ENCODE data around the gene ITGA11. TPM values are rescaled to one million over a fixed set of nuclear protein-coding genes. Genes with fewer than 3 reads are reported as not detected.
A peak's percentile ranks its signal among the peaks of the same experiment; 100 is the strongest.

The ITGA11 gene
- total RNA-seq, 1 donor from 2014 or later, result 0.22 TPM

DNA sequence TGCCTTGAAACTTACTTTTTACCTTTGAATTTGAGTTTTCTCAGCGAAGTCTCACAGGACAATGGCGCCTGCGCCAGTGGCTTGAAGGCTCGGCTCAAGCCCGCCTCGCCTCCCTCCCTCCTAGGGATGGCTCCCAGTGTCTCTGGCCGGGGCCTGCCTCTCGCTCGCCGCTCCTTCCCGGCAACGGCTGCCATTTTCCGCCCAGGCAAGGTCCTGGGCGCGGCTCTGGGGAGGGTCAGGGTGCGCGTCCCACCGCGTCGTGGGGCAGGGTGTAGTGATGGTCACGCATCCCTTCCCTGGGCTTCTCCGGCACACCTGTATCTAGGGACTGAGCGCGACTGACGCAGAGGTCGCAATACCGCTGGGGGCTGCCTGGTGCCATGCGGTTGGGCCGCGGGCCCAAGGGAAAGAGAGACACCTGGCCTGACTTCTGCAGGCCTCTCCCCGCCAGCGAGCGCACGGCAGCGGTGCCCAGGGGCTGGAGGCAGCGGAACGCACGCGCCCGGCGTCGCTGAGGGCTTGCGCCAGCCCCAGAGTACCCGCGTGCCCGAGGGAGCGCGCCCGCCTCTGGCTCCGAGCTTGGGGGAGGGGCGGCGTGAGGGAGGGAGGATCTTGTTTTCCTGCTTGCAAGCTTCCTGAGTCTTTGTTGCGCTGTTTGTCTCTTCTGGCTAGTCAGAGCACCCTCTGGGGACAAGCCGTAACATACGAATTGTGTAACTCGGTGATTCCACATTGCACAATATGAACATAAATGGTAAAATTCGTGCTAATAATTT, 175.1 kb downstream of the ITGA11 start:
- Mint-ChIP-seq H3K27me3 (ENCODE audit: unreplicated experiment) (peaks cover 1% of the 10 kb centered on the region), H3K4me3 (ENCODE audit: unreplicated experiment) (peak overlapping the region; percentile 79), H3K9me3 (ENCODE audit: unreplicated experiment) (no peaks in the 10 kb centered on the region), H3K4me1 (ENCODE audit: low read depth, unreplicated experiment) (no peaks in the 10 kb centered on the region), H3K36me3 (ENCODE audit: unreplicated experiment) (no peaks in the 10 kb centered on the region), H3K27ac (ENCODE audit: unreplicated experiment) (peak overlapping the region; percentile 77)
- peak; percentile 91 for DNase-seq
- TF ChIP-seq, protein P1, sequence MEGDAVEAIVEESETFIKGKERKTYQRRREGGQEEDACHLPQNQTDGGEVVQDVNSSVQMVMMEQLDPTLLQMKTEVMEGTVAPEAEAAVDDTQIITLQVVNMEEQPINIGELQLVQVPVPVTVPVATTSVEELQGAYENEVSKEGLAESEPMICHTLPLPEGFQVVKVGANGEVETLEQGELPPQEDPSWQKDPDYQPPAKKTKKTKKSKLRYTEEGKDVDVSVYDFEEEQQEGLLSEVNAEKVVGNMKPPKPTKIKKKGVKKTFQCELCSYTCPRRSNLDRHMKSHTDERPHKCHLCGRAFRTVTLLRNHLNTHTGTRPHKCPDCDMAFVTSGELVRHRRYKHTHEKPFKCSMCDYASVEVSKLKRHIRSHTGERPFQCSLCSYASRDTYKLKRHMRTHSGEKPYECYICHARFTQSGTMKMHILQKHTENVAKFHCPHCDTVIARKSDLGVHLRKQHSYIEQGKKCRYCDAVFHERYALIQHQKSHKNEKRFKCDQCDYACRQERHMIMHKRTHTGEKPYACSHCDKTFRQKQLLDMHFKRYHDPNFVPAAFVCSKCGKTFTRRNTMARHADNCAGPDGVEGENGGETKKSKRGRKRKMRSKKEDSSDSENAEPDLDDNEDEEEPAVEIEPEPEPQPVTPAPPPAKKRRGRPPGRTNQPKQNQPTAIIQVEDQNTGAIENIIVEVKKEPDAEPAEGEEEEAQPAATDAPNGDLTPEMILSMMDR (IDR thresholded peaks at IDR 0.05; ENCODE audit: partially characterized antibody, unreplicated experiment), result no peak

DNA sequence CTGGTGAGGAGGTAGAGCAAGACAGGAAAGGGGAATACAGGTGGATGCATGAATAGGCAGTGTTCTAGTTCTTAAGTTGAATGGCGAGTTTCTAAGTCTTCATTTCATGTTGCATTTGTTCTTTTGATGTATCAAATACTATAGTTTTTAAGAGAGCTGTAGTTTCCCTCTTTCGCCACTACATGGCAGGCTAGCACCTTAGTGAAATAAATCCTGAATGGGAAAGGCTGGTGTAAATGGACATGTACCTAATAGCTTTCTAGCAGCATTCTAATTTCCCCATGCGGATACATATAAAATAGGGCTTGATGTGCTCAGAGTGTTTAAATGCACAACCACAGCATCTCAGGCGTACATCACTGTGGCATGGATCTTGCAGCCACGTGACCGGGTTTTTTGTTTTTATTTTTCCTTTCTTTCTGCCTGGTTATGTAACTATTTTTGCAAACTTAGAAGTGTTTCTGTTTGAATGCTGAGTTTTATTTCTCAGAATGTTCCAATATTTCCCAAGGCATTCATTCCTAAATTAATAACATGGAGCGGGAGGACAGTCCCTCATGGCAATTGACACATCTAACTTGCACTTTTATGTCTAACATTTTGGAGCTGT, 178.9 kb downstream of the ITGA11 start:
- H3K4me1 Mint-ChIP-seq (ENCODE audit: low read depth, unreplicated experiment), result no peaks in the 10 kb centered on the region
- H3K9me3 Mint-ChIP-seq (ENCODE audit: unreplicated experiment), result no peaks in the 10 kb centered on the region
- H3K27ac Mint-ChIP-seq (ENCODE audit: unreplicated experiment), result no peak overlapping the region
- H3K36me3 Mint-ChIP-seq (ENCODE audit: unreplicated experiment), result no peaks in the 10 kb centered on the region
- no peak overlapping the region for H3K4me3 Mint-ChIP-seq (ENCODE audit: unreplicated experiment)
- H3K27me3 Mint-ChIP-seq (ENCODE audit: unreplicated experiment), result peaks cover 1% of the 10 kb centered on the region
- TF ChIP-seq, protein P1 (IDR thresholded peaks at IDR 0.05; ENCODE audit: partially characterized antibody, unreplicated experiment), result peak; percentile 77
- no peak for DNase-seq

DNA sequence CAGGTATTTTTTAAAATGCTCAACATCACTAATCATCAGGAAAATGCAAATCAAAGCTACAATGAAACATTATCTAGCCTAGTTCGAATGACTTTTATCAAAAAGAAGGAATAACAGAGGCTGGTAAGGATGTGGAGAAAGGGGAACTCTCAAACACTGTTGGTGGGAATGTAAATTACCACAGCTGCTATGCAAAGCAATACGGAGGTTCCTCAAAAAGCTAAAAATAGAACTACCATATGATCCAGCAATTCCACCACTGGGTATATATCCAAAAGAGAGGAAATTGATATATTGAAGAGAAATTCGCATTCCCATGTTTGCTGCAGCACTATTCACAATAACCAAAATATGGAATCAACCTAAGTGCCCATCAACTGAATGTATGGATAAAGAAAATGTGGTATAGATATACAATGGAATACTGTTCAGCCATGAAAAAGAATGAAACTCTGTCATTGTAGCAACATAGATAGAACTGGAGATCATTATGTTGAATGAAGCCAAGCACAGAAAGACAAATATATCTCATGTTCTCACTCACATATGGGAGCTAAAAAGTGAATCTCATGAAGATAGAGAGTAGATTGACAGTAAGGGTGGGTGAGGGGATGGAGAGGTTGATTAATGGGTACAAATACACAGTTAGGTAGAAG, 182.8 kb downstream of the ITGA11 start:
- Mint-ChIP-seq H3K36me3 (ENCODE audit: unreplicated experiment) (no peaks in the 10 kb centered on the region), H3K27ac (ENCODE audit: unreplicated experiment) (no peak overlapping the region), H3K9me3 (ENCODE audit: unreplicated experiment) (peaks cover 5% of the 10 kb centered on the region), H3K4me3 (ENCODE audit: unreplicated experiment) (no peak overlapping the region), H3K4me1 (ENCODE audit: low read depth, unreplicated experiment) (no peaks in the 10 kb centered on the region), H3K27me3 (ENCODE audit: unreplicated experiment) (no peaks in the 10 kb centered on the region)
- TF ChIP-seq, protein P1 (IDR thresholded peaks at IDR 0.05; ENCODE audit: partially characterized antibody, unreplicated experiment), result no peak
- no peak for DNase-seq

Other genes with a start within 250 kb of the ITGA11 start
- 4.1 TPM for gene CALML4, start 226.8 kb downstream of the ITGA11 start, total RNA-seq (ENCODE audit: unreplicated experiment)
- 26.1 TPM for gene CLN6, start 202.4 kb downstream of the ITGA11 start, total RNA-seq (ENCODE audit: unreplicated experiment)
- 69.6 TPM for gene FEM1B, start 154.4 kb downstream of the ITGA11 start, total RNA-seq (ENCODE audit: unreplicated experiment)
- 16.3 TPM for gene CORO2B, start 146.8 kb upstream of the ITGA11 start, total RNA-seq (ENCODE audit: unreplicated experiment)